Anterior cingulate cortex (tissue), 58 donors: Measurements from ENCODE around the gene MYBPC2.
"Not testable (repeated sequence)": the region's sequence is repeated elsewhere in the genome, so short reads cannot be mapped to it uniquely, and the experiment has no call there.

Experiments
- DNase-seq, 58 donors: peaks; one replicate each; lab custom pipeline; 2025; lab: John Stamatoyannopoulos, UW

The MYBPC2 gene

DNA sequence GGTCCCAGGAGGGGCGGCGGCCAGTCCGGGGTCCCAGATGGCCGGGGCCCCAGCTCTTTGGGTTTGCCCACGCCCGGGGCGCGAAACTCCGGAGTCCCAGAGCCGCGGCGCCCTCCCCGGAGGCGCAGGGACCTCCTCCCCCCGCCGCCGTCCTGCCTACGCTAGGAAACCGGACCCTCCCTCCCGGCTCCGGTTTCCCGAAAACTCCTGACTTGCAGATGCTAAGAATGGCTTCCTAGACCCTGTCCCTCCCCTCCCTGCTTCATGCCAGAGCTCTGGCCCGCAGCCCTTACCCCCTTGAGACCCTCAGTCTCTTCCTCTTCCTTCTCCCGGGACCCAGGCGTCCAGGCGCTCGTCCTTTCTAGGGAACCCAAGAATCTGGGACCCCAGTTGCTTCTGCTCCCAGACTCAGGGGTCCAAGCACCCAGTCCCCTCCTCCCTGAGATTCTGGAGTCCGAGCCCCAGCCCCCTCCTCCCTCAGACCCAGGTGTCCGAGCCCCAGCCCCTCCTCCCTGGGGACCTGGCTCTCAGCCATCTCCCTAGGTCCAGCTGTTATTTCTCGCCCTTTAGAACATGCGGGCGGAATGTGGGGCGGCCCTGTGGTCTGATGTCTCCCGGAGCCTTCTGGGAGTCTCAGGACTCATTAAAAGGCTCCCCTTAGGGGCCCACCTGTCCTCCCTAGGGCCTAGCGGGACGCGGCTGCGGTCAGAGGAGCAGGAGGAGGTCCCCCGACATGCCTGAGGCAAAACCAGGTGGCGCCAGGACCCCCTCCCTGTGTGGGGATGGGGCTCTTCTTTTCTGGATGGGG is at the start of gene MYBPC2:
MYBPC2 (plus strand) TSS at position 672 of the 808 bp plus-strand sequence; CDS start at position 734, 62 bp downstream.
- DNase-seq = no peak

DNA sequence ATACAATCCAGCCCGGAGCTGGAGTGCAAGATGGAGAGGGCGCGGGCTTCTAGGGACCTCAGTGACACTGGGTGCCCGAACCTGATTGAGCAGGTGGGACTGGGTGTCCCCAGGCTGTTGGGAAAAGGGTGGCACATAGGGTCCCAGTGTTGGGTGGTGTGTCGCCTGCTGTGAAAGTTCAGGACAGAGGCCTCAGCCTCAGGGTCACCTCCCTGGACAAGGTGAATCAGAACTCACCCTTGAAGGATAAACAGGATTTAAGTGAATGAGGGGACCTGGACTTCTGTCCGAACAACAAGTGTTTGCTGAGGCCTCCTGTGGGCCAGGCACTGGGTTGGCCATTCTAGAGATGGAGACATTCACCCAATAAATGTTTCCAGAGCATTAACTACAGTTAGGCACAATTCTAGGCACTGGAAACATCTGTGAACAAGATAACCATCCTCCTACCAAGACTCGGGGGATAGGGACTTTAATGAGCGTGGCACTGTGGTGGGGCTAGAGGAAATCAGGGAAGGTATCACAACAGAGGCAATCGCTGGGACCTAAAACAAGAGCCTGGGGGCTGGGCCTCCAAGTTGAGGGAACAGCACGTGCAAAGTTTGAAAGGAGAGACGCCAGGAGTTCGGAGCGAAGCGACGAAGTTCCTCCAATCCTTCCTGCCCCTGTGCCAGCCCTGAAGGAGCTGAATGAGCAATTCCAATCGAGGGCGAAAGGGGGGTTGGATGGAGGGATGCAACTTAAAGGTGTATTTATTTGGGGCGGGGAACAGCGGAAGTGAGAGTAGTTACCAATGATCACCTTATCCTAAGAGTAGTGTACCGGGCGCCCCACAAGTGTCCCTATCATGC is 49.5 kb upstream of the MYBPC2 start:
- peak in 3 of 58 donors; percentile 20 to 49 (median 27) for DNase-seq

DNA sequence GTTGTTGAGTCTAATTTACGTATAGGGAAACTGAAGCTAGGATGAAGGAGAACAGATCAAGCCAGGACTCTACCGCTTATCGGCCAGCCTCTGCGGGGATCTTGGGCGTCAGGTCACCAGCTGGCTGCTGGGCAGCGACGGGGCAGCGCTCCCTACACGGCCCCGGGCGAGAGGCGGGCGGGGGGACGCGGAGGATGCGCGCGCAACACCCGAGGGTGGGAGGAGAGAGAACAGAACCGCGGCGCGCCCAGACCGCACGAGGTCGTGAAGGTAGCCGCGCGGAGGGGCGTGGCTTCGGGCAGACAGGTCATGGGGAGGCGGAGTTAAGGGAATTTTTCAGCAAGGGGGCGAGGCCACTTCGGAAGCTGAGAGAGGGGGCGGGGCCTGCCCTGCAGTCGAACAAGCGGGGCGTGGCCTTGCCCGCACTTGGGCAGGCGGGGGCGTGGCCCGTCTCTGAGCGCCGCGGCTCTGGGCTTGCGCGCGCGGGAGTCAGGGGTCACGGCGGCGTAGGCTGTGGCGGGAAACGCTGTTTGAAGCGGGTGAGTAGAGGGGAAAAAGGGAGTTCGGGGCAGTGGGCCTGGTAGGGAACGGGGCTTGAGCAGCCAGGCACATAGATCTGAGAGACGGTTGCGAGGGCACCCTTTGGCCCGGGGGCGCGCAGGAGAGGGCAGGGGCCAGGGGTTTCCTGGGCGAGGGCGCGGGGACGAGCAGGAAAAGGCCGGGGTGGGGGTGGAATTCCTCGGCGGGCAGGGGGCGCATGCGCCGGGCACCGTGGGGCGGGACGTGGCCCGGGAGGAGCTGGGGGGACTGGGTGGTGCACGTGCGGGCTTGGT is 48.6 kb upstream of the MYBPC2 start, which contains the start of gene POLD1:
POLD1 (plus strand) TSS at position 496 of the 833 bp plus-strand sequence. CDS start 14,505 bp downstream, outside the sequence.
- peak; percentile 41 to 96 (median 90) for DNase-seq

DNA sequence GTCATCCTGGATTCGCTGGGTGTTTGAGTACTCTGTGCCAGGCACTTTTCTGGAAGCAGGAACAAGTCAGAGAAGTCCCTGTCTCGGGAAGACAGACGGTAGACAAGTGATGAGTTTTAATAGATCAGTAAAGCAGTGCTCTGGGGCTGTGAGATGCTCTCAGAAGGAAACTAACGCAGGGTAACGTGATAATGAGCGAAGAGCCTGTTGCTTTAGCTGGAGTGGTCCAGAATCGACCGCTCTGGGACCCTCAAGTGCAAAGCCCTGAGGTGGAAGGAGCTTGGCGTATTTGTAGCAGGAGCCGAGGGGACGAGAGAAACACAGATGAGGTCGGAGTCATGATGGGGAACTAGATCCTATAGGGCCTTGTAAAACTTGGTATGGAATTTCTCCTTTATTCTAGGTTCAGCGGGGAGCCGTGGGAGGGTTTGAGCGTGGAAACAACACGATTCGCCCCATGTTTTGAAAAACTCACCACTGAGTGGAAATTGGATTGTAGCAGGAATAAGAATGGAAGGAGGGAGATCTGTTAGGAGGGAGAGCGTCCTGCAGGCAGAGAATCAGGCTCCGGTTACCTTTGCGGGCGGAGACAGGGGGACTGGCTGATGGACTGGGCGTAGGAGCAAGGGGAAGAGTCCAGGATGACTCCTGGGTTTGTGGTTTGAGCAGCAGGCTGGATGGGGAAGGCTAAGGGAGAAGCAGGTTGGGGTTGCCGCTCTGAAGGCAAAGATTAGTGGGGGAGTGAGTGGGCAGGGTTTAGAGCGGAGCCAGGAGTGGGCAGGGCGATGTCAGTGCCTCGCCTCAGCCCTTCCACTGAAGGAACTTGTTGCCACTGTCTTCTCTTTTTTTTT is 47.8 kb upstream of the MYBPC2 start:
- no peak for DNase-seq

DNA sequence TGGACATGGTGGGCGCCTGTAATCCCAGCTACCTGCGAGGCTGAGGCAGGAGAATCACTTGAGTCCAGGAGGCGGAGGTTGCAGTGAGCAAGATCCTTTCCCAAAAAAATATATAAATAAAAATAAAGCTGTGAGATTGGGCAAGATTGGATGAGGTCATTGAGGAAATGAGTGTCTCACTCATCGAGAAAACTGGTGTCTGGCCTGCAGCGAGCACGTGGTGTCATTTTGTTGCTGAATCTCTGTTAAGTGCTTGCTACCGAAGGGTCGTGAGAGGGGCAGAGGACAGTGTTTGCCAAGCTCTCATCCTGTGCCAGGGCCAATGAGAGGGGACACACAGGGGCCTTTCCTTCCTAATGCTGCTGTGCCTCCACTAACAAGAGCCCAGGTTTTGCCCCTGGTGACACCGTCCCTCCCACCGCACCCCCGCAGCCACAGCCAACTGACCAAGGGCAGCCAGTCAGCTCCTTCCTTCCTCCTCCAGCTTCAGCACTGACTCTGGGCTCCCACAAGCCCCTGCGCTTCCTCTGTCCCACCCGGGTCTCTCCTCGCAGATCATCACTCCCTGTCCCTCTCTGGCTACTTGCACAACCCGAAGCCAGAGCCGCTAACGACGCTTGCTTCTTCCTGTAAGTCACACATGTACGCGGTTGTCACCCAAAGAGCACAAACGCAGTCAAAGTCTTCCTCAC is 45.4 kb upstream of the MYBPC2 start:
- DNase-seq = peak in 13 of 58 donors; percentile 8 to 50 (median 32)

DNA sequence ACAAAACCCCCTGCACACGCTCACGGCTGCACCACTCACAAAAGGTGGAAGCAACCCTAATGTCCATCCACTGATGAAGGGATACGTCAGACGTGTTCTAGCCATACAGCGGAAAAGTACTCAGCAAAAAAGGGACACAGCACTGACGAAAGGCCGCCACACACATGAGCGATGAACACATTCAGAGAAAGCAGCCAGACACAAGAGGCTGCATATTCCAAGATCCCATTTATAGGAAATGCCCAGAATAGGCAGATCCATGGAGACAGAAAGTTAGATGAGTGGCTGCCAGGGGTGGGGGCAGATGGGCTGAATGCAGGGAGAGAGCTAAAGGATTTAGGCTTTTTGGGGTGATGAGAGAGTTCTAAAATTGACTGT is 44.8 kb upstream of the MYBPC2 start:
- DNase-seq = peak in 24 of 58 donors; percentile 7 to 68 (median 31)

DNA sequence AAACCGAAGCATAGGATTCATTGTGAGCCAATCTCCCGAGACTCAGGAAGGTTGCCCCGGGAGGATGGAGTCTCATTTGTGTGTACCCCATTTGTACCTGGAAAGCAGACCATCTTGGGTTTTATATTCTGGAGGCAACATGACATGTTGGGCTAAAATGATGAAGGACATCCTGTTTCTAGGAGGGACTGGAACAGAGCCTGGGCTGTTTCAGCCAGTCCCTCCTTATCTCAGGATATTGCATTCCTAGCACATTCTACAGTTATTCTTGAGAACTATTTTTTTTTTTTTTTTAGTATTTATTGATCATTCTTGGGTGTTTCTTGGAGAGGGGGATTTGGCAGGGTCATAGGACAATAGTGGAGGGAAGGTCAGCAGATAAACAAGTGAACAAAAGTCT is 42.4 kb upstream of the MYBPC2 start:
- DNase-seq = not testable (repeated sequence)

DNA sequence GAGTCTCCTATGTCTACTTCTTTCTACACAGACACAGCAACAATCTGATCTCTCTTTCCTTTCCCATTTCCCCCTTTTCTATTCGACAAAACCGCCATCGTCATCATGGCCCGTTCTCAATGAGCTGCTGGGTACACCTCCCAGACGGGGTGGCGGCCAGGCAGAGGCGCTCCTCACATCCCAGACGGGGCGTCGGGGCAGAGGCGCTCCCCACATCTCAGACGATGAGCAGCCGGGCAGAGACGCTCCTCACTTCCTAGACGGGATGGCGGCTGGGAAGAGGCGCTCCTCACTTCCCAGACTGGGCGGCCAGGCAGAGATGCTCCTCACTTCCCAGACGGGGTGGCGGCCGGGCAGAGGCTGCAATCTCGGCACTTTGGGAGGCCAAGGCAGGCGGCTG is 41.7 kb upstream of the MYBPC2 start:
- not testable (repeated sequence) for DNase-seq

DNA sequence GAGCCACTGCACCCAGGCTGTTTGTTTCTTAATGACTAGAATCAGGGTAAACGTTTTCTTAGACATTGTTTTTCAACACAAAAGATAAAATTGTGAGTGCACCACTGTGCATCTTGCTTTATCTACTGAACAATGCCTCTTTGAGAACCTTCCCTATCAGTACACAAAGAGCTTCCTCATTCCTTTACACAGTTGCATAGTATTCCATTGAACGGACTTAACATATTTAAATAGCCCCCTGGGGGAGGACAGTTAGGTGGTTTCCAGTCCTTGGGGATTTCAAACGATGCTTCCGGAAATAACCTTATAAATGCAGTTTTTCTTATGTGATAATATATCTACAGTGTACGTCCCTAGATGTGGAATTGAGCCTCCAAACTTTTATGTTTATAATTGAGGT is 39.9 kb upstream of the MYBPC2 start:
- no peak for DNase-seq

DNA sequence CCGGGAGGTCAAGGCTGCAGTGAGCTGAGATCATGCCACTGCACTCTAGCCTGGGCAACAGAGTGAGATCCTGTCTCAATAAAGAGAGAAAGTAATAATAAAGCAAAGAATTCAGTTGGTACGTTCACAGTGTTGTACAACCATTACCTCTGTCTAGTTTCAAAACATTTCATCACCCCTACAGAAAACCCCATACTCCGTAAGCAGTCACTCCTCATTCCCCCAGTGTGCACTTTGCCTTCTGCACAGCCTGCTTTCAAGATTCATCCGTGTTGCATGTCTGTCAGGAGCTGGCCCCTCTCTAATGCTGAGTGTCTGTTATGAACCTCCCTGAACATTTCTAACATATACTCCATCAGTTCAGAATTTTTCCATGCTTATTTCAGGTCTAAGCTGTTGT is 39.1 kb upstream of the MYBPC2 start:
- DNase-seq = no peak

DNA sequence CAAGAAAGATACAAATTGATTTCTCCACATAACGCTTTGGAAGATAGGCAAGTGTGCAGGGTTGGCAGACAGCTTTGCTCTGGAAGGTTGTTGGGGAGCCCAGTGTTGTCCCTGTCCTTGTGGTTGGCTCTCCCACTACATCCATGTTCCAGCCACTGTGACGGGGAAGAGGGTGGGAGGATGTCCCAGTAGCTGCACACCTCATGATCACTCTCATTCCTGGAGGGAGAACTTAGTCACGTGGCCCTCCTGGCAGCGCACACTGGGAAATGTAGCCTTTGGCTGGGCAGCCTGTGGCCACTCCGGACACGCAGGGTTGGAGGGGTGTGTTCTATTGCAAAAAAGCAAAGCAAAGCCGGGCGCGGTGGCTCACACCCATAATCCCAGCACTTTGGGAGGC is 38.7 kb upstream of the MYBPC2 start:
- no peak for DNase-seq

DNA sequence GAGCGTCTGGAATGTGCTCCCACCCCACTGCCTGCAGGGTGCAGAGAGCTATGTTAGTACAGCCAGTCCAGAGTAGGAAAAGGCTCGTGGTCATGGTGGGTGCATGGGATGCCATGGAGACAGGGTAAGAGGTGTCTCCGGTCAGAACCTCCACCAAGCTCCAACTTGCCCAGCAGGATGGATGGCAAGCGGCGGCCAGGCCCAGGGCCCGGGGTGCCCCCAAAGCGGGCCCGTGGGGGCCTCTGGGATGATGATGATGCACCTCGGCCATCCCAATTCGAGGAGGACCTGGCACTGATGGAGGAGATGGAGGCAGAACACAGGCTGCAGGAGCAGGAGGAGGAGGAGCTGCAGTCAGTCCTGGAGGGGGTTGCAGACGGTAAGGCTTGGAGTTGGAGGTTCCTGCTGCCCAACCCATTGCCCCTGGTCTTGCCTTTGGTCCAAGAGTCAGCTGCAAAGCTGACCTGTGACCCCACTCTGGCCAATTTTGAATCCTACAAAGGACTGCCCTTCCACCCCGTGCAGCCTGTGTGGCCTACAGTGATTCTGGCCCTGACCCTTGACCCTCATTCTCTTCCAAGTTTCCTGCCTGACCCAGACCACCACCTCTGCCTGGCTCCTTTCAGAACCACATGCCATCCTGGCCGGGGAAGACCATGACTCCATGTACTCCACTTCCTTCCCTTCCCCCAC is 33.9 kb upstream of the MYBPC2 start:
- no peak for DNase-seq

DNA sequence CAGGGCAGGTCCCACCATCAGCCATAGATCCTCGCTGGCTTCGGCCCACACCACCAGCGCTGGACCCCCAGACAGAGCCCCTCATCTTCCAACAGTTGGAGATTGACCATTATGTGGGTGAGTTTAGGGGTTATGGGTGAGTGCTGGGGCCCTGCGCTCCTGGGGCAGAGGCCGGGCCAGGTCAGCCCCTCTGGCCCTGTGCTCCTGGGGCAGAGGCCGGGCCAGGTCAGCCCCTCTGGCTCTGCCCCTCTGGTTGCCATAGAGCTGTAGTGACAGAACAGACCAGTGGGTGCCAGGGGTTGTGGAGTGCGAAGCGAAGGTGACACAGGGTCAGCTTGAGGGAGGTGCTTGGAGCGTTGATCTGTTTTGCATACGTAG is 33.3 kb upstream of the MYBPC2 start:
- DNase-seq = no peak

DNA sequence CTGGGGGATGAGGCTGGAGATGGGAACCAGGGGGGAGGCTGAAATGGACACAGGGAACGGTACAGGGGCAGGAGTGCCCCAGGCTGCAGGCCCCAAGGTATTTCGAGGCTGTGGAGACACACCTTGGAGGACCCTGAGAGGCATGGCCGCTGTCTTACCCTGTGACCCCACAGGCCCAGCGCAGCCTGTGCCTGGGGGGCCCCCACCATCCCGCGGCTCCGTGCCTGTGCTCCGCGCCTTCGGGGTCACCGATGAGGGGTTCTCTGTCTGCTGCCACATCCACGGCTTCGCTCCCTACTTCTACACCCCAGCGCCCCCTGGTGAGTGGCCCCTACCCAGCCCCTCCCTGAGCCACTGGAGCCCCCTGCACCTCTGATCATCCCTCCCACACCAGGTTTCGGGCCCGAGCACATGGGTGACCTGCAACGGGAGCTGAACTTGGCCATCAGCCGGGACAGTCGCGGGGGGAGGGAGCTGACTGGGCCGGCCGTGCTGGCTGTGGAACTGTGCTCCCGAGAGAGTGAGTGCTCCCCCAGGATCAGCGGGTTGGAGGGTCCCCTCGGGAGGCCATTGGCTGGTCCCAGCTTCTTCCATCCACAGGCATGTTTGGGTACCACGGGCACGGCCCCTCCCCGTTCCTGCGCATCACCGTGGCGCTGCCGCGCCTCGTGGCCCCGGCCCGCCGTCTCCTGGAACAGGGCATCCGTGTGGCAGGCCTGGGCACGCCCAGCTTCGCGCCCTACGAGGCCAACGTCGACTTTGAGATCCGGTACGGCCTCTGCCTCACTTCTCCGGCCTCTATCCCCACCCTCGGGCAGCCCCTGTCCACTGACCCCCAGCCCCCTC is 30.9 kb upstream of the MYBPC2 start:
- no peak for DNase-seq

DNA sequence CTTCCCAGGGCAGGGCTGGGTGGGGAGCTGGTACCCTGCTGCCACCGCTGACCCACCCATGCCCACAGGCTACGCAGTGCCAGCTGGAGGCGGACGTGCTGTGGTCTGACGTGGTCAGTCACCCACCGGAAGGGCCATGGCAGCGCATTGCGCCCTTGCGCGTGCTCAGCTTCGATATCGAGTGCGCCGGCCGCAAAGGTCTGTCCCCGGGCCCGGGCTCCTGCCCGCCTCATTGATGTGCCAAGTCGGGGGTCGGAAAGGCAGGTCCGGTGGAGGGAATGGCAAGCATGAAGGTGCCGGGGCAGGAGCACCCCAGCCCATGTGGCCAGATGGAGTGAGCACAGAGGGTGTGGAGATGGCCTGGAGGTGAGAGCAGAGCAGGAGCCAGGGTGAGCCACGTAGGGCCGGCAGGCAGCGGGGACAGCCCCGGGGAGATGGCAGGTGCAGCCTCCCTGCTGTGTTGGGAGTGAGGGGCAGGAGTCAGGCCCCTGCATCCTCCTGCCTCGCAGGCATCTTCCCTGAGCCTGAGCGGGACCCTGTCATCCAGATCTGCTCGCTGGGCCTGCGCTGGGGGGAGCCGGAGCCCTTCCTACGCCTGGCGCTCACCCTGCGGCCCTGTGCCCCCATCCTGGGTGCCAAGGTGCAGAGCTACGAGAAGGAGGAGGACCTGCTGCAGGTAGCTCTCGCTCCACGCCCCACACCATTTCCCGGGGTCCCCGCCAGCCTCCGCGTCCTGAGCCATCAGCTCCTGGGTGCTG is 30.0 kb upstream of the MYBPC2 start:
- no peak for DNase-seq

DNA sequence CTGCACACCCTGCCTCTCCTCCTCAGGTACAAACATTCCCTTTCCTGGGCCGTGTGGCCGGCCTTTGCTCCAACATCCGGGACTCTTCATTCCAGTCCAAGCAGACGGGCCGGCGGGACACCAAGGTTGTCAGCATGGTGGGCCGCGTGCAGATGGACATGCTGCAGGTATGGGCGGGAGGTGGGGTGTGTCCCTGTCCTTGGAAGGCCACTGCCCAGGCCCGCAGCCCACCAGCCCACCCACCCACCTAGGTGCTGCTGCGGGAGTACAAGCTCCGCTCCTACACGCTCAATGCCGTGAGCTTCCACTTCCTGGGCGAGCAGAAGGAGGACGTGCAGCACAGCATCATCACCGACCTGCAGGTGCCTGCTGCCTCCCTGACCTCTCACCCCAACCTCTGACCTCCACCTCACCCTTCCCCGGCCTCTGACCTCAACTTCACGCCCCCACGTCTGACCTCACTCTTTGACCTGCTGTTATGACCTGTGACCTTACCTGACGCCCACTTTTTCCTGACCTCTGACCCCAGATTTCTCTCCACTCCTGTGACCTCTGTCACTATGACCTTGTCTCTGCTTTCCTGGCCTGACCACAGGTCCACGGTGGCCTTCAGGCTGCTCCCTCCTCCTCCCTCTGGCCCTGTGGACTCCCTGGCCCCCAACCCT is 26.4 kb upstream of the MYBPC2 start:
- no peak for DNase-seq
